CMK (cell line): ENCODE results near the gene AGO1.
"Not testable (repeated sequence)": the region's sequence is repeated elsewhere in the genome, so short reads cannot be mapped to it uniquely, and the experiment has no call there.

Source experiments
- DNase-seq: peaks from one replicate; pipeline ENCODE4 v3.0.0-alpha.2; 2010; ENCODE audit warnings: low read depth

AGO1 gene

GRCh38 chr1:35972631-35973030 is 89.6 kb downstream of the AGO1 start:
- not testable (repeated sequence) for DNase-seq

- DNase-seq: no peak
Observed at GRCh38 chr1:35980090-35980489, 97.1 kb downstream of the AGO1 start.
